GM23338 (cell line): ENCODE data around the gene COL6A3. TPM values are rescaled to one million over a fixed set of nuclear protein-coding genes. Genes with fewer than 3 reads are reported as not detected.
A peak's percentile ranks its signal among the peaks of the same experiment; 100 is the strongest.

Experiments
- ATAC-seq: fragments of 200-7000 bp; cut with Tn5 transposase; 3 replicates; pipeline ENCODE4 v1.9.1; 2020
- DNase-seq: peaks from one replicate; pipeline ENCODE4 v3.0.0-alpha.2; 2015; ENCODE audit warnings: low spot score
- H2AFZ ChIP-seq: fragments of 200-600 bp; sonication (generic); 2 replicates; pipeline ENCODE4 v1.8.0; 2016; ENCODE audit warnings: antibody characterized with exemption, mild to moderate bottlenecking, moderate library complexity
- H3F3A ChIP-seq: fragments of 200-600 bp; sonication (generic); replicated peaks from 2 replicates; pipeline ENCODE4 v1.8.0; 2017; ENCODE audit warnings: antibody characterized with exemption, mixed run types, low read depth
- H3K27ac ChIP-seq: fragments of 200-600 bp; sonication (generic); 2 replicates; pipeline ENCODE4 v1.6.1; 2016; ENCODE audit warnings: low read depth
- H3K27me3 ChIP-seq: fragments of 200-600 bp; sonication (generic); 2 replicates; pipeline ENCODE4 v1.8.0; 2016; ENCODE audit warnings: mild to moderate bottlenecking, mixed run types, moderate library complexity; ENCODE audit not compliant: insufficient read depth
- H3K36me3 ChIP-seq: fragments of 200-600 bp; sonication (generic); 2 replicates; pipeline ENCODE4 v1.8.0; 2016; ENCODE audit warnings: mild to moderate bottlenecking; ENCODE audit not compliant: insufficient read depth
- H3K4me1 ChIP-seq: fragments of 200-600 bp; sonication (generic); 2 replicates; pipeline ENCODE4 v1.8.0; 2016; ENCODE audit warnings: mild to moderate bottlenecking, moderate library complexity; ENCODE audit not compliant: insufficient read depth
- H3K4me2 ChIP-seq: fragments of 200-600 bp; sonication (generic); 2 replicates; pipeline ENCODE4 v1.7.1; 2017; ENCODE audit warnings: mixed run types
- H3K4me3 ChIP-seq: fragments of 200-600 bp; sonication (generic); 2 replicates; pipeline ENCODE4 v1.6.1; 2016; ENCODE audit warnings: mixed run types
- H3K79me2 ChIP-seq: fragments of 200-600 bp; sonication (generic); replicated peaks from 2 replicates; pipeline ENCODE4 v1.8.0; 2017; ENCODE audit warnings: mild to moderate bottlenecking; ENCODE audit not compliant: insufficient read depth
- H3K9me2 ChIP-seq: fragments of 200-600 bp; sonication (generic); 2 replicates; pipeline ENCODE4 v1.8.0; 2017; ENCODE audit not compliant: insufficient read depth
- H4K20me1 ChIP-seq: fragments of 200-600 bp; sonication (generic); replicated peaks from 2 replicates; pipeline ENCODE4 v1.8.0; 2017; ENCODE audit warnings: mild to moderate bottlenecking; ENCODE audit not compliant: insufficient read depth
- H3K27ac Mint-ChIP-seq: 2 replicates; pipeline ENCODE4 v1.8.0; 2020; ENCODE audit warnings: inconsistent platforms, mild to moderate bottlenecking, moderate library complexity, mixed read lengths
- H3K27me3 Mint-ChIP-seq: 3 replicates; pipeline ENCODE4 v1.8.0; 2022; ENCODE audit warnings: low read depth, mild to moderate bottlenecking, moderate library complexity, mixed read lengths, inconsistent platforms; ENCODE audit not compliant: insufficient read depth, poor library complexity
- H3K36me3 Mint-ChIP-seq: 3 replicates; pipeline ENCODE4 v1.8.0; 2021; ENCODE audit warnings: low read depth, mild to moderate bottlenecking, inconsistent platforms, moderate library complexity, mixed read lengths
- H3K4me1 Mint-ChIP-seq: 3 replicates; pipeline ENCODE4 v1.8.0; 2020; ENCODE audit warnings: mild to moderate bottlenecking, inconsistent platforms, mixed read lengths
- H3K4me3 Mint-ChIP-seq: 3 replicates; pipeline ENCODE4 v1.8.0; 2021; ENCODE audit warnings: moderate library complexity, mild to moderate bottlenecking, inconsistent platforms, mixed read lengths
- H3K9me3 Mint-ChIP-seq: 3 replicates; pipeline ENCODE4 v1.8.0; 2020; ENCODE audit warnings: moderate library complexity, mild to moderate bottlenecking, inconsistent platforms, mixed read lengths
- CREB1 ChIP-seq: fragments of 250-450 bp; sonication (Bioruptor Pico); IDR thresholded peaks from 2 replicates; pipeline ENCODE4 v1.5.0; 2020; ENCODE audit warnings: low read depth, mild to moderate bottlenecking, moderate library complexity
- ETS1 ChIP-seq: IDR thresholded peaks from 2 replicates; pipeline ENCODE4 v1.6.1; 2016; ENCODE audit warnings: antibody characterized with exemption
- EZH2 ChIP-seq: fragments of 200-600 bp; sonication (generic); IDR thresholded peaks from one replicate; pipeline ENCODE4 v1.8.0; 2017; ENCODE audit warnings: antibody characterized with exemption, mild to moderate bottlenecking, low read depth; ENCODE audit not compliant: unreplicated experiment
- EZH2phosphoT487 ChIP-seq: fragments of 200-600 bp; sonication (generic); IDR thresholded peaks from one replicate; pipeline ENCODE4 v1.8.1; 2018; ENCODE audit warnings: antibody characterized with exemption; ENCODE audit not compliant: unreplicated experiment
- NANOG ChIP-seq: IDR thresholded peaks from 2 replicates; pipeline ENCODE4 v1.6.1; 2016; ENCODE audit warnings: antibody characterized with exemption, borderline replicate concordance
- ZNF114 ChIP-seq: fragments of 250-450 bp; sonication (Bioruptor Pico); IDR thresholded peaks from 2 replicates; pipeline ENCODE4 v1.5.0; 2020; ENCODE audit warnings: mild to moderate bottlenecking, moderate library complexity
- ZNF331 ChIP-seq: fragments of 250-450 bp; sonication (Bioruptor Pico); IDR thresholded peaks from 2 replicates; pipeline ENCODE4 v1.5.0; 2020; ENCODE audit warnings: low read depth, mild to moderate bottlenecking, moderate library complexity
- ZNF462 ChIP-seq: fragments of 250-450 bp; sonication (Bioruptor Pico); IDR thresholded peaks from 2 replicates; pipeline ENCODE4 v1.5.0; 2020; ENCODE audit warnings: mild to moderate bottlenecking, moderate library complexity
- polyA plus RNA-seq: library from polyadenylated mRNA; unstranded; fragments of >200 nt; fragmentation: Nextera tagmentation; extraction: Ambion mirVana; gene quantifications from 2 replicates; pipeline ENCODE4 v1.2.1, GENCODE V29; 2016
- total RNA-seq: library from RNA; depleted of rRNA; stranded (reverse); fragments of >200 nt; shearing (Covaris generic); gene quantifications from 2 replicates; pipeline ENCODE4 v1.2.3, GENCODE V29; 2014

Gene COL6A3
- total and polyA plus RNA-seq, 2 experiments from 2014 or later: 1.2 to 7.3 TPM

GRCh38 chr2:237434866-237435311, 20.9 kb upstream of the COL6A3 start (continued):
- no peak for TF ChIP-seq ZNF462 (CRISPR knock-in tag)
- no peak for TF ChIP-seq NANOG
- TF ChIP-seq CREB1 (CRISPR knock-in tag): no peak

GRCh38 chr2:237433920-237434676, 20.1 kb upstream of the COL6A3 start:
- Mint-ChIP-seq H3K4me3 (no peak overlapping the region), H3K9me3 (peaks cover 4% of the 10 kb centered on the region; the same call in 1 of the 3 replicates), H3K27ac (no peak overlapping the region), H3K36me3 (peaks cover 3% of the 10 kb centered on the region; the same call in 1 of the 3 replicates), H3K27me3 (peaks cover 8% of the 10 kb centered on the region), H3K4me1 (peaks cover 29% of the 10 kb centered on the region)
- Histone ChIP-seq H3K27ac (no peak overlapping the region), H3K4me1 (peaks cover 4% of the 10 kb centered on the region), H3K79me2 (no peaks in the 10 kb centered on the region), H3F3A (no peaks in the 10 kb centered on the region), H3K36me3 (no peaks in the 10 kb centered on the region), H2AFZ (peak overlapping the region; percentile 66; the same call in 1 of the 2 replicates), H3K4me3 (no peak overlapping the region), H3K4me2 (no peak overlapping the region), H3K27me3 (no peaks in the 10 kb centered on the region), H4K20me1 (no peaks in the 10 kb centered on the region), H3K9me2 (0 out of 2 replicates have a peak, but pooled peaks cover 4% of the 10 kb centered on the region)
- DNase-seq (no peak), ATAC-seq (no peak)
- TF ChIP-seq ZNF114 (CRISPR knock-in tag) (no peak), EZH2 (no peak), EZH2phosphoT487 (no peak), ETS1 (no peak), ZNF331 (CRISPR knock-in tag) (no peak)
